Fibroblast of lung (primary cell): ENCODE data around the gene SYT17. TPM values are rescaled to one million over a fixed set of nuclear protein-coding genes. Genes with fewer than 3 reads are reported as not detected.

Experiments
- DNase-seq, 2 donors: peaks; one replicate each; pipeline versions ENCODE4 v3.0.0 to v3.0.0-alpha.2; 2010; ENCODE audit warnings: low read depth in 2 of 2
- H2AFZ ChIP-seq: 2 replicates; pipeline ENCODE4 v1.5.1; 2012; ENCODE audit warnings: low read length, control low read depth, inconsistent platforms
- H3K27ac ChIP-seq: 2 replicates; pipeline ENCODE4 v1.5.1; 2011; ENCODE audit warnings: low read length, control low read depth; ENCODE audit not compliant: insufficient read depth
- H3K27me3 ChIP-seq: 2 replicates; pipeline ENCODE4 v1.5.1; 2011; ENCODE audit warnings: mild to moderate bottlenecking, low read length; ENCODE audit not compliant: control insufficient read depth, insufficient read depth
- H3K36me3 ChIP-seq: 2 replicates; pipeline ENCODE4 v1.5.1; 2011; ENCODE audit warnings: low read length; ENCODE audit not compliant: control insufficient read depth, insufficient read depth
- H3K4me1 ChIP-seq: 2 replicates; pipeline ENCODE4 v1.5.1; 2011; ENCODE audit warnings: low read length; ENCODE audit not compliant: control insufficient read depth, insufficient read depth; ENCODE audit errors: extremely low read depth
- H3K4me2 ChIP-seq: 2 replicates; pipeline ENCODE4 v1.5.1; 2011; ENCODE audit warnings: low read length, control low read depth; ENCODE audit not compliant: insufficient read depth; ENCODE audit errors: extremely low read depth
- H3K4me3 ChIP-seq, 4 experiments: fragments of 200-600 bp in 1 of 4; sonication (generic) in 1 of 4; replicated peaks in 1 of 4; 2 replicates each; pipeline ENCODE4 v1.5.1; 2011 to 2016; ENCODE audit warnings: low read length in 4 of 4, low read depth in 3 of 4, mild to moderate bottlenecking in 3 of 4, control low read depth in 2 of 4, inconsistent platforms in 1 of 4, mixed read lengths in 1 of 4; ENCODE audit not compliant: insufficient read depth in 1 of 4; ENCODE audit errors: control extremely low read depth in 1 of 4
- H3K79me2 ChIP-seq: 2 replicates; pipeline ENCODE4 v1.5.1; 2012; ENCODE audit warnings: mild to moderate bottlenecking, low read length, inconsistent platforms; ENCODE audit not compliant: control insufficient read depth, insufficient read depth
- H3K9ac ChIP-seq: 2 replicates; pipeline ENCODE4 v1.5.1; 2011; ENCODE audit warnings: mild to moderate bottlenecking, low read length, control low read depth; ENCODE audit not compliant: insufficient read depth
- H3K9me3 ChIP-seq: 2 replicates; pipeline ENCODE4 v1.5.1; 2012; ENCODE audit warnings: low read depth, low read length; ENCODE audit not compliant: control insufficient read depth, insufficient read depth
- H4K20me1 ChIP-seq: 2 replicates; pipeline ENCODE4 v1.5.1; 2011; ENCODE audit warnings: low read length; ENCODE audit not compliant: control insufficient read depth, insufficient read depth; ENCODE audit errors: extremely low read depth
- EZH2 ChIP-seq: IDR thresholded peaks from 2 replicates; pipeline ENCODE4 v1.5.1; 2012; ENCODE audit warnings: low read length, control low read depth, mild to moderate bottlenecking; ENCODE audit errors: missing control alignments
- polyA plus RNA-seq, 2 donors: library from polyadenylated mRNA; depleted of rRNA in 1 of 2; stranded (reverse) in 1 of 2; unstranded in 1 of 2; fragments of >200 nt; gene quantifications; 2 replicates each; pipeline ENCODE4 v1.2.1, GENCODE V29; 2011 to 2012; ENCODE audit warnings: missing spikeins in 1 of 2
- total RNA-seq: library from RNA; depleted of rRNA; stranded (reverse); fragments of >200 nt; gene quantifications from 2 replicates; pipeline ENCODE4 v1.2.1, GENCODE V29; 2014
- TF ChIP-seq, protein P1 (sequence below), 2 donors: IDR thresholded peaks in 1 of 2; conservative IDR thresholded peaks in 1 of 2; 1 replicate in 1 of 2; 2 replicates in 1 of 2; pipeline ENCODE4 v1.5.1; 2011 to 2012; ENCODE audit warnings: low read length in 2 of 2, control low read depth in 1 of 2, inconsistent platforms in 1 of 2, low read depth in 1 of 2, mild to moderate bottlenecking in 1 of 2

SYT17 gene
- total and polyA plus RNA-seq, 2 donors (not counting 1 experiment from before 2014, with no cell fraction given): 0.33 TPM; not detected in 1

DNA sequence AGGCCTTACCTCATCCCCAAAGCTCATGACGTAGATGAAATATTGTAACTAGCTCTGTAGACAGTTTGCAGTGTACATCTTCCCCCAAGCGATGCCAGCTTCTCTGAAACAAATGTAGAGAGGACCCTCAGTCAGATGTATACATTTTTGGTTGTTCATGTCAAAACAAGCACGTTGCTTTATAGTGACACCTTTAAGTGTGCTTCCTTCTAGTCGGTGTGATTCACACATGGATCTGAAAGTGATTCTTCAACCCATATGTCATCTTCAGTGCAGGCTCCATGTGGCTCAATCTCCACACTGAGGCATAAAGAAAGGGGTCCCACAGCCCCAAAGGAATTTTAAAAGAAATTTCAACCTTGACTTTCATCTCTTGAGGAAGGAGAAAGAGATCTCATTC, 86.6 kb downstream of the SYT17 start:
- Histone ChIP-seq H3K4me1 (no peaks in the 10 kb centered on the region), H3K79me2 (no peaks in the 10 kb centered on the region), H3K36me3 (no peaks in the 10 kb centered on the region), H4K20me1 (no peaks in the 10 kb centered on the region), H3K27ac (no peak overlapping the region), H3K4me2 (no peak overlapping the region), H3K4me3 (no peak overlapping the region), H3K9me3 (no peaks in the 10 kb centered on the region), H3K27me3 (no peaks in the 10 kb centered on the region), H2AFZ (no peak overlapping the region), H3K9ac (no peak overlapping the region)
- no peak for DNase-seq
- TF ChIP-seq, protein P1, sequence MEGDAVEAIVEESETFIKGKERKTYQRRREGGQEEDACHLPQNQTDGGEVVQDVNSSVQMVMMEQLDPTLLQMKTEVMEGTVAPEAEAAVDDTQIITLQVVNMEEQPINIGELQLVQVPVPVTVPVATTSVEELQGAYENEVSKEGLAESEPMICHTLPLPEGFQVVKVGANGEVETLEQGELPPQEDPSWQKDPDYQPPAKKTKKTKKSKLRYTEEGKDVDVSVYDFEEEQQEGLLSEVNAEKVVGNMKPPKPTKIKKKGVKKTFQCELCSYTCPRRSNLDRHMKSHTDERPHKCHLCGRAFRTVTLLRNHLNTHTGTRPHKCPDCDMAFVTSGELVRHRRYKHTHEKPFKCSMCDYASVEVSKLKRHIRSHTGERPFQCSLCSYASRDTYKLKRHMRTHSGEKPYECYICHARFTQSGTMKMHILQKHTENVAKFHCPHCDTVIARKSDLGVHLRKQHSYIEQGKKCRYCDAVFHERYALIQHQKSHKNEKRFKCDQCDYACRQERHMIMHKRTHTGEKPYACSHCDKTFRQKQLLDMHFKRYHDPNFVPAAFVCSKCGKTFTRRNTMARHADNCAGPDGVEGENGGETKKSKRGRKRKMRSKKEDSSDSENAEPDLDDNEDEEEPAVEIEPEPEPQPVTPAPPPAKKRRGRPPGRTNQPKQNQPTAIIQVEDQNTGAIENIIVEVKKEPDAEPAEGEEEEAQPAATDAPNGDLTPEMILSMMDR (conservative IDR thresholded peaks at IDR 0.05 in 1 of 2, IDR thresholded peaks at IDR 0.05 in 1 of 2; ENCODE audit: low read depth in 1 of 2, low read length in 2 of 2): no peak
- TF ChIP-seq EZH2: no peak

DNA sequence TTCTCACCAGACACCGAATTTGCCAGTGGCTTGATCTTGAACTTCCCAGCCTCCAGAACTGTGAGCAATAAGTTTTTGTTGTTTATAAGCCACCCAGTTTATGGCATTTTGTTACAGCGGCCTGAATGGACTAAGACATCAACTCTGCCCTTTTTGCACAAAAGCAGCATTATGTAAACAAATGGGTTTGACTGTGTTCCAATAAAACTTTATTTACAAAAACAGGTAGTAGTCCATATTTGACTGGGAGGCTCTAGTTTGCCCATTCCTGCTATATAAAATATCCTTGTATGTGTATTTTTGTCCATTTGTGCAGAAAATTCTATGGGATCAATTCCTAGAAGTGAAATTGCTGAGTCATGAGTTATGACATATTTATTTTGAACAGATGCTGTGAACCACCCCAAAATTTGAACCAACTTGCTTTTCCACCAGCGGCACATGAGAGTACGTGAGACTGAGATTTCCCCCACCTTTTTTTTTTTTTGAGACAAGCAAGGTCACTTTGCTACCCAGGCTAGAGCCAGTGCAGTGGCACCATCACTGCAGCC, 96.2 kb downstream of the SYT17 start:
- no peak overlapping the region for H3K4me3 ChIP-seq
- no peaks in the 10 kb centered on the region for H3K79me2 ChIP-seq
- H3K36me3 ChIP-seq: no peaks in the 10 kb centered on the region
- H3K4me1 ChIP-seq: no peaks in the 10 kb centered on the region
- no peak overlapping the region for H3K27ac ChIP-seq
- no peak overlapping the region for H3K4me2 ChIP-seq
- H2AFZ ChIP-seq: no peak overlapping the region
- H3K9me3 ChIP-seq: no peaks in the 10 kb centered on the region
- DNase-seq: no peak
- no peaks in the 10 kb centered on the region for H3K27me3 ChIP-seq
- H4K20me1 ChIP-seq: no peaks in the 10 kb centered on the region
- H3K9ac ChIP-seq: no peak overlapping the region
- TF ChIP-seq, protein P1 (conservative IDR thresholded peaks at IDR 0.05 in 1 of 2, IDR thresholded peaks at IDR 0.05 in 1 of 2; ENCODE audit: low read depth in 1 of 2, low read length in 2 of 2): no peak
- TF ChIP-seq EZH2: no peak

DNA sequence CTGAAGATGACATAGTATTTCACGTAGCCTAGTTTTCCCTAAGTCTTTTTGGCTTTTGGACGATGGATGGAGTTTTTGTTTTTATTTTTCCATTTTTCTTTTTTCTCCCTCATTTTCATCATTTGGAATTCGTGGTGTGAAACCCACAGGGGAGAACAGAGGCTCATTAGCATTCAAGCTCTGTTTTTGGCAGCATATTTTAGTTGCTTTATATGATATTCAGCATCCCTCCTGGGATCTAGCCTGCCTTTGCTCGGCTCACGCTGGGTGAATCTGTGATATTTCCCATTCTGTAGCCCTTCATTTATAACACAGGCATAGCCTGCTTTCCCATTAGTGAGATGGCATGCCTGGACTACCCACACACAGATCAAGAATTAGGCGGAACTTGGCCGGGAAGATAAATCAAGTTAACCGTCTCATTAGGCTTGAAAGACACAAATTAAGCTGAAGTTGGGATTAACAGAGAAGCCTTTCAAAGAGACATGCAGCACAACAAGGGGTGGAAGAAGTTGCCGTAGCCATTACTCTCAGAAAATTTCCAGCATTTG, 97.4 kb downstream of the SYT17 start:
- no peak overlapping the region for H3K4me3 ChIP-seq
- no peak overlapping the region for H3K9ac ChIP-seq
- H3K9me3 ChIP-seq: no peaks in the 10 kb centered on the region
- H3K27ac ChIP-seq: no peak overlapping the region
- TF ChIP-seq EZH2: no peak
- TF ChIP-seq, protein P1 (conservative IDR thresholded peaks at IDR 0.05 in 1 of 2, IDR thresholded peaks at IDR 0.05 in 1 of 2; ENCODE audit: low read depth in 1 of 2, low read length in 2 of 2): no peak
- H3K4me2 ChIP-seq: no peak overlapping the region
- DNase-seq: no peak
- no peaks in the 10 kb centered on the region for H3K27me3 ChIP-seq
- H4K20me1 ChIP-seq: no peaks in the 10 kb centered on the region
- no peak overlapping the region for H2AFZ ChIP-seq
- no peaks in the 10 kb centered on the region for H3K79me2 ChIP-seq
- H3K4me1 ChIP-seq: no peaks in the 10 kb centered on the region
- no peaks in the 10 kb centered on the region for H3K36me3 ChIP-seq
